Mesenchymal stem cell (in vitro differentiated cells and primary cell): Measurements from ENCODE around the gene SPATA3.

ENCODE experiments used
- DNase-seq: peaks from one replicate; pipeline ENCODE4 v3.0.0-alpha.2; 2013
- H2AFZ ChIP-seq: one replicate; pipeline ENCODE4 v1.6.1; 2013; ENCODE audit warnings: low read depth, mild to moderate bottlenecking, control low read depth, inconsistent platforms, low read length, moderate library complexity
- H2AK5ac ChIP-seq: 2 replicates; pipeline ENCODE4 v1.6.1; 2013; ENCODE audit warnings: low read length, moderate library complexity, mild to moderate bottlenecking, inconsistent platforms; ENCODE audit not compliant: severe bottlenecking
- H2BK120ac ChIP-seq: one replicate; pipeline ENCODE4 v1.6.1; 2013; ENCODE audit warnings: low read depth, mild to moderate bottlenecking, inconsistent platforms, low read length, moderate library complexity
- H2BK12ac ChIP-seq, 2 experiments: one replicate each; pipeline ENCODE4 v1.6.1; 2013; ENCODE audit warnings: inconsistent platforms in 2 of 2, low read length in 2 of 2, mild to moderate bottlenecking in 2 of 2, moderate library complexity in 2 of 2, control low read depth in 1 of 2
- H2BK15ac ChIP-seq: one replicate; pipeline ENCODE4 v1.6.1; 2013; ENCODE audit warnings: mild to moderate bottlenecking, low read depth, inconsistent platforms; ENCODE audit not compliant: poor library complexity, severe bottlenecking
- H2BK5ac ChIP-seq: 2 replicates; pipeline ENCODE4 v1.6.1; 2013; ENCODE audit warnings: low read depth, mild to moderate bottlenecking, low read length, control low read depth, inconsistent platforms; ENCODE audit not compliant: poor library complexity, severe bottlenecking
- H3K14ac ChIP-seq, 2 experiments: one replicate each; pipeline ENCODE4 v1.6.1; 2013; ENCODE audit warnings: inconsistent platforms in 2 of 2, low read length in 2 of 2, control low read depth in 1 of 2, mild to moderate bottlenecking in 1 of 2, moderate library complexity in 1 of 2
- H3K18ac ChIP-seq, 2 experiments: one replicate each; pipeline ENCODE4 v1.6.1; 2013; ENCODE audit warnings: inconsistent platforms in 2 of 2, low read length in 2 of 2, control low read depth in 1 of 2, low read depth in 1 of 2, mild to moderate bottlenecking in 1 of 2
- H3K23ac ChIP-seq, 2 experiments: one replicate each; pipeline ENCODE4 v1.6.1; 2013; ENCODE audit warnings: inconsistent platforms in 2 of 2, low read length in 2 of 2, mild to moderate bottlenecking in 2 of 2, moderate library complexity in 2 of 2, control low read depth in 1 of 2
- H3K27ac ChIP-seq: 2 replicates; pipeline ENCODE4 v1.5.1; 2013; ENCODE audit warnings: mild to moderate bottlenecking, moderate library complexity, low read length, control low read depth, inconsistent platforms; ENCODE audit not compliant: poor library complexity, severe bottlenecking
- H3K27me3 ChIP-seq, 2 experiments: 2 replicates each; pipeline versions ENCODE4 v1.6.1 to v1.7.0; 2013; ENCODE audit warnings: low read length in 2 of 2, mild to moderate bottlenecking in 2 of 2, moderate library complexity in 2 of 2, control low read depth in 1 of 2, inconsistent platforms in 1 of 2; ENCODE audit not compliant: control insufficient read depth in 1 of 2, insufficient read depth in 1 of 2
- H3K36me3 ChIP-seq, 2 experiments: 2 replicates each; pipeline versions ENCODE4 v1.6.1 to v1.7.0; 2013; ENCODE audit warnings: low read length in 2 of 2, control low read depth in 1 of 2, inconsistent platforms in 1 of 2, low read depth in 1 of 2, mild to moderate bottlenecking in 1 of 2; ENCODE audit not compliant: insufficient read depth in 2 of 2, control insufficient read depth in 1 of 2
- H3K4ac ChIP-seq, 2 experiments: one replicate each; pipeline ENCODE4 v1.6.1; 2013; ENCODE audit warnings: inconsistent platforms in 2 of 2, low read length in 2 of 2, mild to moderate bottlenecking in 2 of 2, moderate library complexity in 2 of 2, control low read depth in 1 of 2, low read depth in 1 of 2
- H3K4me1 ChIP-seq: 2 replicates; pipeline ENCODE4 v1.6.1; 2013; ENCODE audit warnings: low read depth, low read length, control low read depth; ENCODE audit not compliant: control insufficient read depth, insufficient read depth
- H3K4me2 ChIP-seq: 2 replicates; pipeline ENCODE4 v1.6.1; 2013; ENCODE audit warnings: low read length, mild to moderate bottlenecking, inconsistent platforms; ENCODE audit not compliant: poor library complexity, severe bottlenecking
- H3K4me3 ChIP-seq, 2 experiments: 2 replicates each; pipeline versions ENCODE4 v1.5.1 to v1.7.0; 2013; ENCODE audit warnings: low read length in 2 of 2, mild to moderate bottlenecking in 2 of 2, control low read depth in 1 of 2, low read depth in 1 of 2; ENCODE audit not compliant: insufficient read depth in 1 of 2
- H3K79me1 ChIP-seq: replicated peaks from 2 replicates; pipeline ENCODE4 v1.6.1; 2013; ENCODE audit warnings: mild to moderate bottlenecking, control low read depth, low read length, inconsistent platforms; ENCODE audit not compliant: poor library complexity, severe bottlenecking
- H3K9ac ChIP-seq: 2 replicates; pipeline ENCODE4 v1.7.0; 2013; ENCODE audit warnings: mild to moderate bottlenecking, low read length, moderate library complexity
- H3K9me3 ChIP-seq: 2 replicates; pipeline ENCODE4 v1.7.0; 2013; ENCODE audit warnings: mild to moderate bottlenecking, low read length; ENCODE audit not compliant: control insufficient read depth
- H4K8ac ChIP-seq: one replicate; pipeline ENCODE4 v1.6.1; 2013; ENCODE audit warnings: inconsistent platforms, mild to moderate bottlenecking, low read length, moderate library complexity
- H4K91ac ChIP-seq: one replicate; pipeline ENCODE4 v1.6.1; 2013; ENCODE audit warnings: mild to moderate bottlenecking, low read length, inconsistent platforms
- WGBS: methylation state at CpG from one replicate; pipeline ENCODE4 v1.1.7; 2013; ENCODE audit warnings: mixed read lengths; 5-methylcytosine and 5-hydroxymethylcytosine counted together

Gene SPATA3

DNA sequence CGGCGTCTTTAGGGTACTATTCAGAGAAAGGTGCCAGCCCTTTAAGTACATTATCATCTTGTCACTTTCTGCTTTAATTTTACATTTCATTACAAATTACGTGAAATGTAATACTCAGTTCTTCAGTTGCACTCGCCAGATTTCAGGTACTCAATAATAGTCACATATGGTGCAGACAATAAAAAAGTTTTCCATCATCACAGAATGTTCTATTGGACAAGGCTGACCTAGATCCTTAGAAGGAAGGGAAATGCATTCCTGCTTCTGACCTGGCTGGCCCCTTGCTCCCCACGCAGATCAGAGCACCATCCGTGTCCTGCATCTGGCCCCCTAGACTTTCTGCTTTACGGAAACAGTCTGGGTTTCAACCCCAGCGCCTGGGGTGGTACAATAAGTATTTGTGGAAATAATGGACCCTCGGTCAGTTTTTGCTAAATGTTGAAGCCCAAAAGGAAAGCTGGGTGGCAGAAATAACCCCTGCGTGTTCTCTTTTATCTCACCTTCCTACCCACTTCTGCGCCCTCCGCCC is 40.7 kb downstream of the SPATA3 start:
- no peak overlapping the region for H3K9ac ChIP-seq
- no peak overlapping the region for H2BK12ac ChIP-seq
- peaks cover 82 to 91% of the 10 kb centered on the region in 2 experiments for H3K27me3 ChIP-seq
- H3K27ac ChIP-seq, result no peak overlapping the region
- no peak for DNase-seq
- H3K79me1 ChIP-seq, result no peaks in the 10 kb centered on the region
- H3K23ac ChIP-seq, result no peak overlapping the region
- no peak overlapping the region for H2BK120ac ChIP-seq
- no peaks in the 10 kb centered on the region for H3K9me3 ChIP-seq
- 73% methylated on average over 7 of the region's 12 CpGs for WGBS
- no peak overlapping the region for H3K4me2 ChIP-seq
- H3K36me3 ChIP-seq, result peaks cover 0 to 2% of the 10 kb centered on the region in 2 experiments
- H2BK5ac ChIP-seq, result no peak overlapping the region
- H3K4ac ChIP-seq, result no peak overlapping the region
- H3K4me1 ChIP-seq, result peaks cover 16% of the 10 kb centered on the region
- no peak overlapping the region for H4K8ac ChIP-seq
- no peak overlapping the region for H3K14ac ChIP-seq
- H3K18ac ChIP-seq, result no peak overlapping the region
- no peak overlapping the region for H2BK15ac ChIP-seq
- H4K91ac ChIP-seq, result no peak overlapping the region
- H2AK5ac ChIP-seq, result no peak overlapping the region
- H2AFZ ChIP-seq, result no peak overlapping the region
- H3K4me3 ChIP-seq, result no peak overlapping the region

DNA sequence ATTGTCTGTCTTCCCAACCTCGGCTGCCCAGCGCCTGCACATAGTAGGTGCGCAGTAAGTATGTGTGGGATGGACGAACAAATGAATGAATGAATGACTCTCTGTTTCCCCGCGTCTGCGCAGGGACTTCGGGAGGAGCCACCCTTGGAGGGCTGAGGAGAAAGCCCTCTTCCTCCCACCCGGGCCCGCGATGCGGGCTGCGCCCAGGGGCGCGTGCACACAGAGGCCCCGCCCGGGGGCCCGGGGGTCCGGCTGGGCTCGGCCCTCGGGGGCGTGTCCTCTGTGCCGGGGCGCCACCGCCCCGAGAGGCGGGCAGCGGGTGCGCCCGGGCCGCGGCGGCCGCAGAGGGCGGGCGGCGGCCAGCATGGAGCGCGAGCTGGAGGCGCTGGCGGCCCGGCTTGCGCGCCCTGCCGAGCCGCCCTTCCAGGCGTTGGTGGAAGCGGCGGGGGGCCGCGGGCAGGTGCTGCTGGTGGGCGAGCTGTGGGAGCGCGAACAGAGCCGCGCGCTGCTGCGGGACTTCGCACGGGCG is 41.3 kb downstream of the SPATA3 start, which contains the start of gene C2orf72:
Gene C2orf72, plus strand, starts transcription at position 322 of the 529 bp plus-strand sequence. Its CDS starts 43 bp downstream, at position 365.
- H3K4me2 ChIP-seq, result peak within 1 kb of the TSS; percentile 83
- H3K27me3 ChIP-seq, result peaks cover 82 to 91% of the 10 kb centered on the region in 2 experiments
- H3K23ac ChIP-seq, result peak within 1 kb of the TSS in 1 of 2 experiments; percentile 34
- no peak within 1 kb of the TSS for H2AK5ac ChIP-seq
- H2BK15ac ChIP-seq, result peak within 1 kb of the TSS; percentile 44
- DNase-seq, result no peak
- H3K18ac ChIP-seq, result peak within 1 kb of the TSS in 1 of 2 experiments; percentile 30
- H3K79me1 ChIP-seq, result no peaks in the 10 kb centered on the region
- H3K4me1 ChIP-seq, result peaks cover 16% of the 10 kb centered on the region
- H4K91ac ChIP-seq, result no peak within 1 kb of the TSS
- no peak within 1 kb of the TSS for H2BK5ac ChIP-seq
- no peak within 1 kb of the TSS for H3K27ac ChIP-seq
- H3K36me3 ChIP-seq, result peaks cover 0 to 2% of the 10 kb centered on the region in 2 experiments
- no peak within 1 kb of the TSS for H3K9ac ChIP-seq
- no peak within 1 kb of the TSS for H2BK120ac ChIP-seq
- no peak within 1 kb of the TSS for H2AFZ ChIP-seq
- no peak within 1 kb of the TSS for H3K14ac ChIP-seq
- WGBS, result 8% methylated on average over 23 of the region's 61 CpGs
- no peak within 1 kb of the TSS for H4K8ac ChIP-seq
- no peak within 1 kb of the TSS for H2BK12ac ChIP-seq
- no peaks in the 10 kb centered on the region for H3K9me3 ChIP-seq
- no peak within 1 kb of the TSS for H3K4ac ChIP-seq
- peak within 1 kb of the TSS in 1 of 2 experiments; percentile 51 for H3K4me3 ChIP-seq

DNA sequence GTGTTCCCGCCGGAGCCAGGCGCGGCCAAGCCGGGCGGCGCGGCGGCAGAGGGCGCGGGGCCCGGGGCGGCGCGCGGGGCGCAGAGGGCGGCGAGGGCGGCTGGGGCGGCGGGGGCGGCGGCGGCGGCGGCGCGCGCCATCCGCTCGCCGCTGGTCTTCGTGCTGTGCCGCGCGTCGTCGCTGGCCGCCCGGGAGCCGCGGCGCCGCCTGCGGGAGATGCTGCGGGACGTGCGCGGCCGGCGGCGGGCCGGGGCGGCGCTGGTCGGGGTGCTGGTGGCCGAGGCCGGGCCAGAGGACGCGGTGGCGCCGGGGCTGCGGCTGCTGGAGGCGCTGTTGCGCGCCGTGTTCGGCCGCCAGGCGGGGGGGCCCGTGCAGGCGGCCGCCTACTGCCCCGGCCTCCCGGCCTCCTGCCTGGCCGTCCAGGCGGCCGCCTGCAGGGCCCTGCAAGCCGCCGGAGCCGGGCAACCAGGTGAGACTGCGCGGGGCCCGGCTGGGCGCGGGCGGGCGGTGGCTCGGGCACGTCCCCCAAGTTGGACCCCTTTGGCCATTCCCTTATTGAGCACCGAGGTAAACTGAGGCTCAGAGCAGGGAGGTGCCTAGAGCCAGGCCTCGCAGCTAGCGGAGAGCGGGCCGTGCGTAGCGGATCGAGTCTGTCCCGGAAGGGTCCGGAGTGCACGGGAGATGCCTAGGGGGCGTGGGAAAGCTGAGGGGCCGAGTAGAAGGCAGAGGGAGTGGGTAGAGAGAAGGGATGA is 42.0 kb downstream of the SPATA3 start:
- peaks cover 0 to 2% of the 10 kb centered on the region in 2 experiments for H3K36me3 ChIP-seq
- H2BK12ac ChIP-seq, result no peak overlapping the region
- peak overlapping the region in 1 of 2 experiments; percentile 30 for H3K18ac ChIP-seq
- H3K4me2 ChIP-seq, result peak overlapping the region; percentile 83
- H2AK5ac ChIP-seq, result no peak overlapping the region
- H3K9ac ChIP-seq, result no peak overlapping the region
- no peak overlapping the region for H2BK120ac ChIP-seq
- H3K27me3 ChIP-seq, result peaks cover 77 to 86% of the 10 kb centered on the region in 2 experiments
- 2% methylated on average over 81 of the region's 104 CpGs for WGBS
- H3K4ac ChIP-seq, result no peak overlapping the region
- no peak overlapping the region for H2BK5ac ChIP-seq
- no peak overlapping the region for H4K8ac ChIP-seq
- H2BK15ac ChIP-seq, result peak overlapping the region; percentile 44
- H4K91ac ChIP-seq, result no peak overlapping the region
- H3K23ac ChIP-seq, result peak overlapping the region in 1 of 2 experiments; percentile 34
- peak overlapping the region in 1 of 2 experiments; percentile 51 for H3K4me3 ChIP-seq
- H3K27ac ChIP-seq, result no peak overlapping the region
- no peak overlapping the region for H3K14ac ChIP-seq
- no peak overlapping the region for H2AFZ ChIP-seq
- H3K4me1 ChIP-seq, result peaks cover 16% of the 10 kb centered on the region
- H3K79me1 ChIP-seq, result no peaks in the 10 kb centered on the region
- H3K9me3 ChIP-seq, result no peaks in the 10 kb centered on the region
- no peak for DNase-seq
